Left lung (tissue), 10 donors: Measurements from ENCODE around the gene LRMDA. TPM values are rescaled to one million over a fixed set of nuclear protein-coding genes. Genes with fewer than 3 reads are reported as not detected.

Source experiments
- ATAC-seq: fragments of 200-7000 bp; cut with Tn5 transposase; one replicate; pipeline ENCODE4 v1.9.1; 2020; ENCODE audit warnings: moderate library complexity
- DNase-seq, 4 donors: peaks; one replicate each; pipeline ENCODE4 v3.0.0-alpha.2; 2013 to 2020
- H3K27ac ChIP-seq, 2 donors: fragments of 200-600 bp; sonication (generic) in 1 of 2; one replicate each; pipeline versions ENCODE4 v1.5.0 to v1.8.0; 2020 to 2021
- H3K27me3 ChIP-seq, 2 donors: fragments of 200-600 bp; sonication (generic) in 1 of 2; one replicate each; pipeline versions ENCODE4 v1.5.0 to v1.8.0; 2020 to 2021
- H3K36me3 ChIP-seq, 2 donors: fragments of 200-600 bp; sonication (generic) in 1 of 2; one replicate each; pipeline versions ENCODE4 v1.5.0 to v1.8.0; 2020 to 2021
- H3K4me1 ChIP-seq, 2 donors: fragments of 200-600 bp; one replicate each; pipeline ENCODE4 v1.8.0; 2021
- H3K4me3 ChIP-seq, 2 donors: fragments of 200-600 bp; sonication (generic) in 1 of 2; one replicate each; pipeline versions ENCODE4 v1.5.0 to v1.8.0; 2020 to 2021; ENCODE audit warnings: mild to moderate bottlenecking in 1 of 2
- H3K9me3 ChIP-seq, 2 donors: fragments of 200-600 bp; sonication (generic) in 1 of 2; one replicate each; pipeline versions ENCODE4 v1.5.0 to v1.8.0; 2020 to 2021
- intact Hi-C, 2 donors: fragments of 100-400 bp; cut with DNase I; formaldehyde crosslinking; loops; one replicate each; pipeline versions ENCODE4 v1.11.2 to v1.14.2; 2022
- polyA plus RNA-seq, 6 donors: library from polyadenylated mRNA; unstranded; fragments of 120-200 nt; gene quantifications; one replicate each; pipeline ENCODE4 v1.2.1, GENCODE V29; 2013; ENCODE audit not compliant: insufficient read length in 6 of 6
- total RNA-seq, 2 donors: library from RNA; stranded (reverse); fragmentation: NEBNext Ultra II Directional; extraction: Animal tissue kit (Norgen Biotek cat#: 25700); gene quantifications; one replicate each; pipeline ENCODE4 v1.2.1, GENCODE V29; 2021
- TF ChIP-seq, protein P1 (sequence below), 2 donors: fragments of 200-600 bp; sonication (generic) in 1 of 2; IDR thresholded peaks; one replicate each; pipeline versions ENCODE4 v1.5.0 to v1.8.0; 2021; ENCODE audit warnings: antibody characterized with exemption in 2 of 2
- donor health status: DM: no; HTN: yes; CAD: no.
- donor health status: DM: no; HTN: no; CAD: no.

Gene LRMDA
- total and polyA plus RNA-seq, 8 donors: 13.9 to 23.6 (median 18.7) TPM

DNA sequence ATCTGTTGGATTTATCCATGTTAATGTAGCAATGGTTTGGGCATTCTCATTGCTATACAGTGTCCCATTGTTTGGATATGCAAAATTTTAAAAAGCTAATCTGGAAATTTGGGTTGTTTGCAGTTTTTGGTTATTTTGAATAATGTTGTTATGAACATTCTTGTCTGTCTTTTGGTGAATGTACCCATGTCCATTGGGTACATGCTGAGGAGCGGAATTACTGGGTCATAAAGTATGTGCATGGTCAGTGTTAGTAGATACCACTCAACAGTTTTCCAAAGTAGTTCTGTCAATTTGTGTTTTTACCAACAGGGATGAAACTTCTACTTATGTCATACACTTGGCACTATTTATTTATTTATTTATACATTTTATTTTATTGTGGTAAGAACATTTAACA is 153.9 kb downstream of the LRMDA start:
- no peaks in the 10 kb centered on the region for H3K36me3 ChIP-seq
- H3K27me3 ChIP-seq: no peaks in the 10 kb centered on the region
- H3K9me3 ChIP-seq: peaks cover 0 to 24% of the 10 kb centered on the region in 2 donors
- no peak for ATAC-seq
- intact Hi-C loops: no loop called here
- TF ChIP-seq, protein P1, sequence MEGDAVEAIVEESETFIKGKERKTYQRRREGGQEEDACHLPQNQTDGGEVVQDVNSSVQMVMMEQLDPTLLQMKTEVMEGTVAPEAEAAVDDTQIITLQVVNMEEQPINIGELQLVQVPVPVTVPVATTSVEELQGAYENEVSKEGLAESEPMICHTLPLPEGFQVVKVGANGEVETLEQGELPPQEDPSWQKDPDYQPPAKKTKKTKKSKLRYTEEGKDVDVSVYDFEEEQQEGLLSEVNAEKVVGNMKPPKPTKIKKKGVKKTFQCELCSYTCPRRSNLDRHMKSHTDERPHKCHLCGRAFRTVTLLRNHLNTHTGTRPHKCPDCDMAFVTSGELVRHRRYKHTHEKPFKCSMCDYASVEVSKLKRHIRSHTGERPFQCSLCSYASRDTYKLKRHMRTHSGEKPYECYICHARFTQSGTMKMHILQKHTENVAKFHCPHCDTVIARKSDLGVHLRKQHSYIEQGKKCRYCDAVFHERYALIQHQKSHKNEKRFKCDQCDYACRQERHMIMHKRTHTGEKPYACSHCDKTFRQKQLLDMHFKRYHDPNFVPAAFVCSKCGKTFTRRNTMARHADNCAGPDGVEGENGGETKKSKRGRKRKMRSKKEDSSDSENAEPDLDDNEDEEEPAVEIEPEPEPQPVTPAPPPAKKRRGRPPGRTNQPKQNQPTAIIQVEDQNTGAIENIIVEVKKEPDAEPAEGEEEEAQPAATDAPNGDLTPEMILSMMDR (IDR thresholded peaks at IDR 0.05): no peak
- H3K27ac ChIP-seq: no peak overlapping the region
- H3K4me3 ChIP-seq: no peak overlapping the region
- no peaks in the 10 kb centered on the region for H3K4me1 ChIP-seq
- no peak for DNase-seq

DNA sequence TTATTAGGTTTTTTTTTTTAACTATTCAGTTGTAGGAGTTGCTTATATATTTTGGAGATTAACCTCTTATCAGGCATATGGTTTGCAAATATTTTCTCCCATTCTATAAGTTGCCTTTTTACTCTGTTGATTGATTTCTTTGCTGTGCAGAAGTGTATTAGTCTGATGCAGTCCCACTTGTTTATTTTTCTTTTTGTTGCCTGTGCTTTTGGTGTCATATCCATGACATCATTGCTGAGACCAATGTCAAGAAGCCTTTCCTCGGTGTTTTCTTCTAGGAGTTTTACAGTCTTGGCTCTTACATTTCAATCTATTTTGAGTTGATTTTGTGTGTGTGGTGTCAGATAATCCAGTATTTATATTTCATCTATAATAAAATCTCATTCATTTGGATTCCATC is 155.4 kb downstream of the LRMDA start:
- TF ChIP-seq, protein P1 (IDR thresholded peaks at IDR 0.05): no peak
- DNase-seq (no peak), ATAC-seq (no peak)
- intact Hi-C loops: no loop called here
- H3K4me3 ChIP-seq: no peak overlapping the region
- H3K9me3 ChIP-seq: peaks cover 0 to 13% of the 10 kb centered on the region in 2 donors
- no peak overlapping the region for H3K27ac ChIP-seq
- H3K4me1 ChIP-seq: no peaks in the 10 kb centered on the region
- H3K27me3 ChIP-seq: no peaks in the 10 kb centered on the region
- H3K36me3 ChIP-seq: no peaks in the 10 kb centered on the region

DNA sequence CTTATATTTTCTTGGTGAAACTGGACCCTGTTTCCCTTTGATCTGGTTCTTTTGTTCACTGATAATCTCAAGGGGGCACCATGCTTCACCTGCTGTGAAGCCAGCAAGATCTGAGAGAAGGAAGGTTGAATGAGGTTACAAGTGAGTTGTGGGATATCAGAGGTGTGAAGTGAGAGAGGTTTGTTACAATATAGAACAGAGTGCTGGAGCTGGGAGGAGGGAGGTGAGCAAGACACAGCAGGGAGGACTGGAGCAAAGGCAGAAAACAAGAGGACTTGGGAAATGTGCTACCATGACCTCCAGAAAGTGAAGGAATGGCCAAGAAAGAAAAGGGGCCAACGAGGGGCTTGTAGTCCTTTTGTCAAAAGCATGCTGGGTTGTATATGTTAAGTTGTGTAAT is 156.6 kb downstream of the LRMDA start:
- H3K27ac ChIP-seq: no peak overlapping the region
- H3K36me3 ChIP-seq: no peaks in the 10 kb centered on the region
- H3K9me3 ChIP-seq: peaks cover 0 to 1% of the 10 kb centered on the region in 2 donors
- TF ChIP-seq, protein P1 (IDR thresholded peaks at IDR 0.05): no peak
- ATAC-seq (no peak), DNase-seq (no peak)
- H3K27me3 ChIP-seq: no peaks in the 10 kb centered on the region
- H3K4me3 ChIP-seq: no peak overlapping the region
- H3K4me1 ChIP-seq: no peaks in the 10 kb centered on the region
- intact Hi-C loops: no loop called here

DNA sequence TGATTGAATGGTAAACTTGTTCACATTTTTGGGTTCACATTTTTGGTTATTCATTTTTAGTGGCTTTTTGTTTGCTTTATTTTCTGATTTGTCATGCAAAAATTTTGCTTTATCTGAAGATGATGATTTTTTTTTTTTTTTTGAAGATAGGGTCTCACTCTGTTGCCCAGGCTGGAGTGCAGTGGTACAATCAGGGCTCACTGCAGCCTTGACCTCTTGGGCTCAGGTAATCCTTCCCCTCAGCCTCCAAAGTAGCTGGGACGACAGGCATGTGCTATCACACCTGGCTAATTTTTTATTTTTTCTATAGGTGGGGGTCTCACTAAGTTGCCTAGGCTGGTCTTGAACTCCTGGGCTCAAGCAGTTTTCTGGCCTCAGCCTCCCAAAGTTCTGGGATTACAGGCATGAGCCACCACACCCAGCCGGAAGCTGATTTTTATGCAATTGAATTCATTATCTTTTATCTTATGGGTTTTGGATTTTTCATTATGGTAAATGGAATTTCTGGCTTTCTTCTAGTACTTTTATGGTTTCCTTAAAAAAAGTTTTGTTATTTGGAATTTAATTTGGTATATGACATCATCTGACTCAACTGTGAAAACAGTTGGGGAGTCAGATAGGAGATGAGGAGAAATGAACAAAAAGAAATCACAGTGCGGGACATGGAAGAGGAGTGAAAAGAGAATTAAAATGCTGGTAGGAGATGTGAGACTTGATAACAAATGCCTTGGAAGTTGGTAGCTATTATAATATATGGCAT is 158.7 kb downstream of the LRMDA start:
- TF ChIP-seq, protein P1 (IDR thresholded peaks at IDR 0.05): no peak
- H3K27me3 ChIP-seq: no peaks in the 10 kb centered on the region
- H3K4me1 ChIP-seq: no peaks in the 10 kb centered on the region
- H3K4me3 ChIP-seq: no peak overlapping the region
- intact Hi-C loops: no loop called here
- H3K27ac ChIP-seq: no peak overlapping the region
- ATAC-seq: no peak
- H3K36me3 ChIP-seq: no peaks in the 10 kb centered on the region
- no peak for DNase-seq
- H3K9me3 ChIP-seq: no peaks in the 10 kb centered on the region

DNA sequence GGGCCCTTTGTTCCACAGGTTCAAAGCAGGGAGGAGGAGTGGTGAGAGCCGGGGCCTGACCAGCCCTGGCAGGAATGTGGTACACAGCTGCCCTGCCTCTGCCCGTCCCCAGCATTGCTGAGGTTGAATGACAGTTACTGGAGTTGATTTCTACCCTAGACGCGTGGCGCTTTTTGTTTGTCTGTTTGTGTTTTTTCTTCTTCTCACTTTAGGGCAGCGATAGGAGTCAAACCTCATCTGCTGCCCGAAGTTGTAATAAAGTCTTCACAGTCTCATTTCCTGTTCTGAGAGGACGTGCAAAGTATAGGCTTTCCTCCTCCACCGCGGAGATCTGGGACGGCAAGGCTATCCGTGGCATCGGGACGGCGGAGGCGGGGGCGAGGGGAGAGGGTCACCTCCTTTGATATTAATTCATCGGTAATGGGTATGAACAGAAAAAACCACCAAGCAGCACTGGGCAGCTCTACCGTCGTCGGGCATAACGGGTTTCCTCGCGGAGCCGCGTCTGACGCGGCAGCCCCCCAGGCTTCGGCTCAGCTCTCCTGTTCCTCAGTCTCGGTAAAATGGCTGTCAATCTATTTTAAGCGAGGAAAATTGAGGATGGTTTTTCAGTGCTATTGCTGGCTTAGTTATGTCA is 160.8 kb downstream of the LRMDA start:
- TF ChIP-seq, protein P1 (IDR thresholded peaks at IDR 0.05): no peak
- intact Hi-C loops: no loop called here
- no peak for ATAC-seq
- Histone ChIP-seq H3K36me3 (no peaks in the 10 kb centered on the region), H3K9me3 (no peaks in the 10 kb centered on the region), H3K27ac (peak overlapping the region; percentile 35 to 39), H3K4me1 (no peaks in the 10 kb centered on the region), H3K27me3 (no peaks in the 10 kb centered on the region), H3K4me3 (peak overlapping the region in 1 of 2 donors; percentile 3)
- DNase-seq: no peak
